Peyer's patch (tissue), 4 donors: ENCODE results near the gene POU2AF1.

Experiments used
- CTCF ChIP-seq, 6 experiments: fragments of 450-650 bp in 4 of 6; fragments of 200-600 bp in 2 of 6; sonication (generic) in 1 of 6; IDR thresholded peaks; one replicate each; pipeline ENCODE4 v1.5.1; 2017 to 2019; ENCODE audit warnings: antibody characterized with exemption in 6 of 6, mild to moderate bottlenecking in 3 of 6, moderate library complexity in 1 of 6
- POLR2A ChIP-seq, 2 donors: fragments of 450-650 bp; IDR thresholded peaks; one replicate each; pipeline ENCODE4 v1.5.1; 2017; ENCODE audit warnings: antibody characterized with exemption in 2 of 2, mild to moderate bottlenecking in 2 of 2, moderate library complexity in 2 of 2

- TF ChIP-seq CTCF (IDR thresholded peaks at IDR 0.05) = no peak
- no peak for TF ChIP-seq POLR2A (IDR thresholded peaks at IDR 0.05)
Observed at GRCh38 chr11:111312076-111312475, 67.0 kb downstream of the POU2AF1 start.
